ENCODE results near the gene OVCH2. TPM values are rescaled to one million over a fixed set of nuclear protein-coding genes. Genes with fewer than 3 reads are reported as not detected.

The OVCH2 gene
- total RNA-seq, 1 donor from 2014 or later = not detected

DNA sequence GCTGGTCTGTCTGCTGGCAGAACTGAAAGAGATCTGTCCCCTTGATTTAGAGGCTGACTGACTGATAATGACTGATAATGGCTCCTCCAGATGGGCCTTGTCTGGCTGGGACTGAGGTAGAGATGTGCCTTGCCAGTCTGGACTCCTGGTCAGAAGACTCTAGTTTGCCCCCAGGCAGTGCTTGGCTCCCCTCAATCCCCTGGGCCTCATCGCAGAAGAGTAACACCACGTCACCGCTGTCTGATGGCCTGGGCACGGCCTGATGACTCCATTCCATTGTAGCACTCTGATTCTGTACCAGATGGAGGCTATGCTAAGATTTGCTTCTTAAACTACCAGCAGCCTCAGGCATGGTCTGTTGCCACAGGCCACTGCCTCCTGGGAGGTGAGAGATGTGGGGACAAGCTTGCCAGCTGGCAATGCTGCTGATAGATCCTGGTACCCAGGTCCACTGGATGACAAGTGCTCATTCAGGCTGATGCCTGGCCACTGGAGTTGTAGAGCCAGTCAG lies 52.0 kb downstream of the OVCH2 start:
- ATAC-seq (ENCODE audit: low read depth) (no peak), DNase-seq (no peak)
- H3K9me3 Mint-ChIP-seq = no peaks in the 10 kb centered on the region
- intact Hi-C loops (cut with micrococcal nuclease) = no loop called here
- H3K27ac Mint-ChIP-seq = no peak overlapping the region
- H3K4me1 Mint-ChIP-seq = no peaks in the 10 kb centered on the region
- ChIA-PET POLR2A (interaction anchor here (1.4 kb wide), 1 partner anchor 141 kb away, joined by 3 read pairs; no protein-coding TSS in a partner anchor), CTCF (interaction anchor here (0.9 kb wide), 1 partner anchor 11 kb away, joined by 3 read pairs; no protein-coding TSS in a partner anchor)
- no peak overlapping the region for H3K4me3 Mint-ChIP-seq
- TF ChIP-seq, protein P1, sequence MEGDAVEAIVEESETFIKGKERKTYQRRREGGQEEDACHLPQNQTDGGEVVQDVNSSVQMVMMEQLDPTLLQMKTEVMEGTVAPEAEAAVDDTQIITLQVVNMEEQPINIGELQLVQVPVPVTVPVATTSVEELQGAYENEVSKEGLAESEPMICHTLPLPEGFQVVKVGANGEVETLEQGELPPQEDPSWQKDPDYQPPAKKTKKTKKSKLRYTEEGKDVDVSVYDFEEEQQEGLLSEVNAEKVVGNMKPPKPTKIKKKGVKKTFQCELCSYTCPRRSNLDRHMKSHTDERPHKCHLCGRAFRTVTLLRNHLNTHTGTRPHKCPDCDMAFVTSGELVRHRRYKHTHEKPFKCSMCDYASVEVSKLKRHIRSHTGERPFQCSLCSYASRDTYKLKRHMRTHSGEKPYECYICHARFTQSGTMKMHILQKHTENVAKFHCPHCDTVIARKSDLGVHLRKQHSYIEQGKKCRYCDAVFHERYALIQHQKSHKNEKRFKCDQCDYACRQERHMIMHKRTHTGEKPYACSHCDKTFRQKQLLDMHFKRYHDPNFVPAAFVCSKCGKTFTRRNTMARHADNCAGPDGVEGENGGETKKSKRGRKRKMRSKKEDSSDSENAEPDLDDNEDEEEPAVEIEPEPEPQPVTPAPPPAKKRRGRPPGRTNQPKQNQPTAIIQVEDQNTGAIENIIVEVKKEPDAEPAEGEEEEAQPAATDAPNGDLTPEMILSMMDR (IDR thresholded peaks at IDR 0.05) = no peak
- no peaks in the 10 kb centered on the region for H3K27me3 Mint-ChIP-seq
- peaks cover 82% of the 10 kb centered on the region for H3K36me3 Mint-ChIP-seq (ENCODE audit: low read depth)

GRCh38 chr11:7651700-7652099 lies 54.6 kb downstream of the OVCH2 start:
- CTCF ChIA-PET = no interaction called here
- no peak overlapping the region for H3K27ac Mint-ChIP-seq
- no peaks in the 10 kb centered on the region for H3K27me3 Mint-ChIP-seq

DNA sequence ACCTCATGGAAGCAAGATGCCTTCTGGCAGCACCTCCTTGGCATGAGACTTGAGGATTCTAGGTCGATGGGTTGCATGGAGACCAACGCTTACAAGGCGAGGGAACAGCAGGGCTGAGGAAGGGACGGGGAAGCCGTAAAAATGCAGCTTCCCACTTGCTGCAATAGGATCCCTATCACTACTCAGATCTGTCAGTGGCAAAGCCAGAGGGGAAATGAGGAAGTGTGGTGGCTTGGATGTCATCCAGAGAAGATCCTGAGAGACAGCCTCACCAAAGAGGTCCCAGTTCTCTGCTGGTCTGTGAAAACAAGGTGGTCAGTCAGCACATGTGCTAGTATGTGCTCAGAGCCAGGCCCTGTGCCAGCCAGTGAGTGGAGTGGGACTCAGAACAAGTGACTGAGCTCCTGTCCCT lies 55.1 kb downstream of the OVCH2 start:
- H3K27ac Mint-ChIP-seq = no peak overlapping the region
- no peaks in the 10 kb centered on the region for H3K9me3 Mint-ChIP-seq
- no peak overlapping the region for H3K4me3 Mint-ChIP-seq
- POLR2A ChIA-PET = no interaction called here
- ATAC-seq (ENCODE audit: low read depth) (no peak), DNase-seq (no peak)
- H3K4me1 Mint-ChIP-seq = no peaks in the 10 kb centered on the region
- TF ChIP-seq, protein P1 (IDR thresholded peaks at IDR 0.05) = no peak
- CTCF ChIA-PET = no interaction called here
- intact Hi-C loops (cut with micrococcal nuclease) = no loop called here
- peaks cover 90% of the 10 kb centered on the region for H3K36me3 Mint-ChIP-seq (ENCODE audit: low read depth)
- H3K27me3 Mint-ChIP-seq = no peaks in the 10 kb centered on the region

More at GRCh38 chr11:7651700-7652099, 54.6 kb downstream of the OVCH2 start:
- intact Hi-C loops (cut with micrococcal nuclease) = no loop called here
- Mint-ChIP-seq H3K4me3 (no peak overlapping the region), H3K9me3 (no peaks in the 10 kb centered on the region), H3K36me3 (ENCODE audit: low read depth) (peaks cover 91% of the 10 kb centered on the region), H3K4me1 (no peaks in the 10 kb centered on the region)
- TF ChIP-seq, protein P1 (IDR thresholded peaks at IDR 0.05) = no peak
- ATAC-seq (ENCODE audit: low read depth) (no peak), DNase-seq (no peak)
- POLR2A ChIA-PET = no interaction called here

DNA sequence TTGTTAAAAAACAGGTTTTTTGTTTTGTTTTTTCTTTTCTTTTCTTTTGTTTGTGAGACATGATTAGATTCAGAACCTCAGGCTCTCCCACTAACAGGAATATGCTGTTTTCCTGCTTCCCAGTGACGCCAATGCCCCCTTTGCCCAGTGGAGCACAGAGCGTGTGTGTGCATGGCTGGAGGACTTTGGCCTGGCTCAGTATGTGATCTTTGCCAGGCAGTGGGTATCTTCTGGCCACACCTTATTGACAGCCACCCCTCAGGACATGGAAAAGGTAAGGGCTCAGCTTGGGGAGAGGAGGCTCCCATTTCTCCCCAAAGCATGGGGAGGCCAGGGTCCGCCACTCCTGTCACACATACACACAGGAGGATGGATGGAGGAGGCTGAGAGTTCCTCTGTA lies 58.0 kb downstream of the OVCH2 start:
- ATAC-seq (ENCODE audit: low read depth) (no peak), DNase-seq (no peak)
- ChIA-PET CTCF (no interaction called here), POLR2A (no interaction called here)
- Mint-ChIP-seq H3K36me3 (ENCODE audit: low read depth) (peaks cover 83% of the 10 kb centered on the region), H3K9me3 (no peaks in the 10 kb centered on the region), H3K27ac (no peak overlapping the region), H3K27me3 (no peaks in the 10 kb centered on the region), H3K4me1 (no peaks in the 10 kb centered on the region), H3K4me3 (no peak overlapping the region)
- intact Hi-C loops (cut with micrococcal nuclease) = no loop called here
- TF ChIP-seq, protein P1 (IDR thresholded peaks at IDR 0.05) = no peak

GRCh38 chr11:7646866-7647265 lies 59.4 kb downstream of the OVCH2 start:
- TF ChIP-seq, protein P1 (IDR thresholded peaks at IDR 0.05) = no peak
- no peak for ATAC-seq (ENCODE audit: low read depth)
- H3K27me3 Mint-ChIP-seq = no peaks in the 10 kb centered on the region
- intact Hi-C loops (cut with micrococcal nuclease) = no loop called here
- no peak for DNase-seq
- H3K4me3 Mint-ChIP-seq = no peak overlapping the region
- peaks cover 82% of the 10 kb centered on the region for H3K36me3 Mint-ChIP-seq (ENCODE audit: low read depth)
- no peak overlapping the region for H3K27ac Mint-ChIP-seq
- no peaks in the 10 kb centered on the region for H3K9me3 Mint-ChIP-seq
- POLR2A ChIA-PET = no interaction called here
- CTCF ChIA-PET = no interaction called here
- no peaks in the 10 kb centered on the region for H3K4me1 Mint-ChIP-seq

Measured in activated B cell treated with CpG ODN at 0.5 μM for 24 hours (primary cell).